H9 (cell line): ENCODE results near the gene VKORC1. TPM values are rescaled to one million over a fixed set of nuclear protein-coding genes. Genes with fewer than 3 reads are reported as not detected.

Experiments used
- DNase-seq: peaks from one replicate; pipeline ENCODE4 v3.0.0-alpha.2; 2017
- H2AFZ ChIP-seq: one replicate; pipeline ENCODE4 v1.6.1; 2013; ENCODE audit warnings: mild to moderate bottlenecking, low read length, control low read depth, moderate library complexity
- H2AK5ac ChIP-seq: 2 replicates; pipeline ENCODE4 v1.6.1; 2013; ENCODE audit warnings: low read length, control low read depth, mixed read lengths; ENCODE audit not compliant: insufficient read length
- H2BK120ac ChIP-seq: one replicate; pipeline ENCODE4 v1.6.1; 2013; ENCODE audit warnings: low read depth, mild to moderate bottlenecking, low read length, control low read depth, inconsistent platforms; ENCODE audit not compliant: poor library complexity, severe bottlenecking
- H2BK12ac ChIP-seq: 2 replicates; pipeline ENCODE4 v1.6.1; 2013; ENCODE audit warnings: low read length, control low read depth, mixed read lengths, low read depth; ENCODE audit not compliant: insufficient read length
- H2BK15ac ChIP-seq: 2 replicates; pipeline ENCODE4 v1.6.1; 2013; ENCODE audit warnings: low read depth, low read length, control low read depth
- H2BK20ac ChIP-seq: one replicate; pipeline ENCODE4 v1.6.1; 2013; ENCODE audit warnings: low read depth, mild to moderate bottlenecking, low read length, control low read depth, inconsistent platforms; ENCODE audit not compliant: poor library complexity, severe bottlenecking
- H2BK5ac ChIP-seq: 2 replicates; pipeline ENCODE4 v1.6.1; 2013; ENCODE audit warnings: low read length, control low read depth, mixed read lengths; ENCODE audit not compliant: insufficient read length
- H3K14ac ChIP-seq: 2 replicates; pipeline ENCODE4 v1.6.1; 2013; ENCODE audit warnings: low read length, control low read depth; ENCODE audit not compliant: insufficient read depth
- H3K18ac ChIP-seq: 2 replicates; pipeline ENCODE4 v1.6.1; 2013; ENCODE audit warnings: low read depth, mild to moderate bottlenecking, mixed read lengths, low read length, control low read depth; ENCODE audit not compliant: insufficient read length
- H3K23ac ChIP-seq: 2 replicates; pipeline ENCODE4 v1.6.1; 2013; ENCODE audit warnings: low read length, control low read depth, mixed read lengths, low read depth; ENCODE audit not compliant: insufficient read length
- H3K23me2 ChIP-seq: 2 replicates; pipeline ENCODE4 v1.6.1; 2013; ENCODE audit warnings: low read depth, mild to moderate bottlenecking, mixed read lengths, low read length, control low read depth; ENCODE audit not compliant: insufficient read length, poor library complexity, severe bottlenecking
- H3K27ac ChIP-seq: 2 replicates; pipeline ENCODE4 v1.5.1; 2013; ENCODE audit warnings: low read length, control low read depth, mixed read lengths, low read depth; ENCODE audit not compliant: insufficient read length
- H3K27me3 ChIP-seq: 2 replicates; pipeline ENCODE4 v1.6.1; 2013; ENCODE audit warnings: low read length, control low read depth, inconsistent platforms; ENCODE audit not compliant: insufficient read depth
- H3K4ac ChIP-seq: 2 replicates; pipeline ENCODE4 v1.6.1; 2013; ENCODE audit warnings: low read depth, mild to moderate bottlenecking, control low read depth, inconsistent platforms, low read length, moderate library complexity
- H3K4me1 ChIP-seq: 2 replicates; pipeline ENCODE4 v1.6.1; 2013; ENCODE audit warnings: low read length, control low read depth, inconsistent platforms; ENCODE audit not compliant: insufficient read depth
- H3K4me2 ChIP-seq: 2 replicates; pipeline ENCODE4 v1.6.1; 2013; ENCODE audit warnings: low read length, control low read depth, mixed read lengths; ENCODE audit not compliant: insufficient read length, insufficient read depth
- H3K56ac ChIP-seq: 2 replicates; pipeline ENCODE4 v1.6.1; 2013; ENCODE audit warnings: low read depth, mild to moderate bottlenecking, mixed read lengths, low read length, control low read depth; ENCODE audit not compliant: insufficient read length
- H3K79me1 ChIP-seq: 2 replicates; pipeline ENCODE4 v1.6.1; 2013; ENCODE audit warnings: low read depth, mild to moderate bottlenecking, moderate library complexity, low read length, control low read depth, inconsistent platforms; ENCODE audit not compliant: insufficient read depth, poor library complexity, severe bottlenecking
- H3K79me2 ChIP-seq: 2 replicates; pipeline ENCODE4 v1.6.1; 2013; ENCODE audit warnings: low read length, control low read depth, inconsistent platforms; ENCODE audit not compliant: insufficient read depth
- H3K9ac ChIP-seq: 2 replicates; pipeline ENCODE4 v1.6.1; 2013; ENCODE audit warnings: low read length, control low read depth, mixed read lengths; ENCODE audit not compliant: insufficient read length; ENCODE audit errors: extremely low read depth
- H3K9me3 ChIP-seq: one replicate; pipeline ENCODE4 v1.6.1; 2013; ENCODE audit warnings: low read depth, low read length, inconsistent platforms; ENCODE audit not compliant: control insufficient read depth
- H3T11ph ChIP-seq: one replicate; pipeline ENCODE4 v1.6.1; 2013; ENCODE audit warnings: mild to moderate bottlenecking, low read length, control low read depth, inconsistent platforms
- H4K20me1 ChIP-seq: one replicate; pipeline ENCODE4 v1.6.1; 2013; ENCODE audit not compliant: control insufficient read depth, insufficient read length, insufficient read depth
- H4K5ac ChIP-seq: 2 replicates; pipeline ENCODE4 v1.6.1; 2013; ENCODE audit warnings: low read depth, mild to moderate bottlenecking, mixed read lengths, low read length, control low read depth; ENCODE audit not compliant: insufficient read length
- H4K8ac ChIP-seq: replicated peaks from 2 replicates; pipeline ENCODE4 v1.6.1; 2013; ENCODE audit warnings: low read length, control low read depth, mixed read lengths, low read depth; ENCODE audit not compliant: insufficient read length
- H4K91ac ChIP-seq: 2 replicates; pipeline ENCODE4 v1.6.1; 2013; ENCODE audit warnings: low read depth, mild to moderate bottlenecking, moderate library complexity, mixed read lengths, low read length, control low read depth; ENCODE audit not compliant: insufficient read length
- H3K27ac Mint-ChIP-seq, 3 experiments: 2 replicates in 2 of 3; 3 replicates in 1 of 3; pipeline ENCODE4 v1.8.0; 2020 to 2021; ENCODE audit warnings: mixed read lengths in 3 of 3, mild to moderate bottlenecking in 1 of 3, moderate library complexity in 1 of 3
- H3K27me3 Mint-ChIP-seq: 2 replicates; pipeline ENCODE4 v1.8.0; 2021; ENCODE audit warnings: low read depth, mild to moderate bottlenecking, moderate library complexity, mixed read lengths
- H3K36me3 Mint-ChIP-seq, 3 experiments: 2 replicates in 2 of 3; 3 replicates in 1 of 3; pipeline ENCODE4 v1.8.0; 2020 to 2021; ENCODE audit warnings: low read depth in 3 of 3, mixed read lengths in 3 of 3; ENCODE audit not compliant: insufficient read depth in 1 of 3
- H3K4me1 Mint-ChIP-seq, 2 experiments: 2 replicates each; pipeline ENCODE4 v1.8.0; 2020; ENCODE audit warnings: mixed read lengths in 2 of 2
- H3K4me3 Mint-ChIP-seq, 2 experiments: 2 replicates in 1 of 2; 3 replicates in 1 of 2; pipeline ENCODE4 v1.8.0; 2020 to 2021; ENCODE audit warnings: mild to moderate bottlenecking in 2 of 2, mixed read lengths in 2 of 2, moderate library complexity in 1 of 2
- H3K9me3 Mint-ChIP-seq, 2 experiments: 2 replicates in 1 of 2; 3 replicates in 1 of 2; pipeline ENCODE4 v1.8.0; 2020; ENCODE audit warnings: mild to moderate bottlenecking in 2 of 2, mixed read lengths in 2 of 2, moderate library complexity in 1 of 2
- CTCF ChIP-seq: fragments of 200-600 bp; sonication (generic); conservative IDR thresholded peaks from 3 replicates; pipeline ENCODE4 v1.8.0; 2021; ENCODE audit warnings: antibody characterized with exemption, mild to moderate bottlenecking
- WGBS: extraction: QIAGEN DNeasy Blood & Tissue Kit; methylation state at CpG from one replicate; pipeline ENCODE4 v1.1.7; 2013; ENCODE audit warnings: missing lambda C conversion rate, low lambda C conversion rate, mixed read lengths; ENCODE audit not compliant: insufficient read length; ENCODE audit errors: extremely low coverage; 5-methylcytosine and 5-hydroxymethylcytosine counted together
- total RNA-seq: library from RNA; stranded (reverse); gene quantifications from 2 replicates; pipeline ENCODE4 v1.2.1, GENCODE V29; 2021

Gene VKORC1
- total RNA-seq, 1 experiment from 2014 or later: 93.9 TPM

DNA sequence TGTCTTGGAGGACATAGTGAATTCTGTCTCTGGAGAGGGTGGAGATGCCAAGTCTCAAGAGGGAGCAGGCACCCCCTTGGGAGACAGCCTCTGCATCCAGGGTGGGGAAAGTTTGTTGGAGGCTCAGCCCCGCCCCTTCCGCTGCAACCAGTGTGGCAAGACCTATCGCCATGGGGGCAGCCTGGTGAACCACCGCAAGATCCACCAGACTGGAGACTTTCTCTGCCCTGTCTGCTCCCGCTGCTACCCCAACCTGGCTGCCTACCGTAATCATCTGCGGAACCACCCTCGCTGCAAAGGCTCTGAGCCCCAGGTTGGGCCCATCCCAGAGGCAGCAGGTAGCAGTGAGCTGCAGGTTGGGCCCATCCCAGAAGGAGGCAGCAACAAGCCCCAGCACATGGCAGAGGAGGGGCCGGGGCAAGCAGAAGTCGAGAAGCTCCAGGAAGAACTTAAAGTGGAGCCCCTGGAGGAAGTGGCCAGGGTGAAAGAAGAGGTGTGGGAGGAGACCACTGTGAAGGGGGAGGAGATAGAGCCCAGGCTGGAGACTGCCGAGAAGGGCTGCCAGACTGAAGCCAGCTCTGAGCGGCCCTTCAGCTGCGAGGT, 15.2 kb downstream of the VKORC1 start:
- H2BK15ac ChIP-seq: no peak overlapping the region
- no peak overlapping the region for H2AFZ ChIP-seq
- no peak for DNase-seq
- H3K9me3 ChIP-seq: no peaks in the 10 kb centered on the region
- no peak overlapping the region for H3K27ac ChIP-seq
- no peak overlapping the region for H3K56ac ChIP-seq
- H3K27me3 ChIP-seq: no peaks in the 10 kb centered on the region
- peaks cover 2% of the 10 kb centered on the region; the same call in 1 of the 2 replicates for H3K79me2 ChIP-seq
- peaks cover 7 to 11% of the 10 kb centered on the region in 2 experiments for H3K4me1 Mint-ChIP-seq
- H3K4ac ChIP-seq: no peak overlapping the region
- H3K27ac Mint-ChIP-seq: peak overlapping the region in 1 of 3 experiments; percentile 90; a peak in 2 of 7 replicates
- H3K4me2 ChIP-seq: no peak overlapping the region
- no peak overlapping the region for H4K8ac ChIP-seq
- H4K20me1 ChIP-seq: peaks cover 4% of the 10 kb centered on the region
- WGBS: no CpG with 5 or more reads among the region's 13 CpGs
- no peak overlapping the region for H2BK12ac ChIP-seq
- no peaks in the 10 kb centered on the region for H3K9me3 Mint-ChIP-seq
- no peaks in the 10 kb centered on the region for H3K4me1 ChIP-seq
- no peak overlapping the region for H3K9ac ChIP-seq
- H3T11ph ChIP-seq: no peak overlapping the region
- H2BK120ac ChIP-seq: no peak overlapping the region
- no peak overlapping the region for H2AK5ac ChIP-seq
- H4K91ac ChIP-seq: no peak overlapping the region
- H3K79me1 ChIP-seq: no peaks in the 10 kb centered on the region
- peaks cover 31 to 61% (median 57%) of the 10 kb centered on the region in 3 experiments; a peak in 6 of 7 replicates for H3K36me3 Mint-ChIP-seq
- no peak overlapping the region for H3K23ac ChIP-seq
- no peaks in the 10 kb centered on the region for H3K23me2 ChIP-seq
- no peak for TF ChIP-seq CTCF
- no peaks in the 10 kb centered on the region for H3K27me3 Mint-ChIP-seq
- H4K5ac ChIP-seq: no peak overlapping the region
- H2BK20ac ChIP-seq: no peak overlapping the region
- no peak overlapping the region for H3K14ac ChIP-seq
- H3K18ac ChIP-seq: no peak overlapping the region
- H3K4me3 Mint-ChIP-seq: no peak overlapping the region
- H2BK5ac ChIP-seq: no peak overlapping the region
